GM18951 (cell line): ENCODE data around the gene NTSR1.

ENCODE experiments used
- POLR2A ChIP-seq: IDR thresholded peaks from 4 replicates; pipeline ENCODE4 v1.6.1; 2011; ENCODE audit warnings: mild to moderate bottlenecking; ENCODE audit not compliant: insufficient read length, insufficient read depth; ENCODE audit errors: extremely low read depth
- in situ Hi-C: fragments of 300-500 bp; cut with MboI; formaldehyde crosslinking; loops from one replicate; pipeline ENCODE4 v1.12.0; 2022; ENCODE audit warnings: low sequenced_read_pairs, mixed read lengths, inconsistent platforms; ENCODE audit not compliant: unreplicated experiment

NTSR1 gene

DNA sequence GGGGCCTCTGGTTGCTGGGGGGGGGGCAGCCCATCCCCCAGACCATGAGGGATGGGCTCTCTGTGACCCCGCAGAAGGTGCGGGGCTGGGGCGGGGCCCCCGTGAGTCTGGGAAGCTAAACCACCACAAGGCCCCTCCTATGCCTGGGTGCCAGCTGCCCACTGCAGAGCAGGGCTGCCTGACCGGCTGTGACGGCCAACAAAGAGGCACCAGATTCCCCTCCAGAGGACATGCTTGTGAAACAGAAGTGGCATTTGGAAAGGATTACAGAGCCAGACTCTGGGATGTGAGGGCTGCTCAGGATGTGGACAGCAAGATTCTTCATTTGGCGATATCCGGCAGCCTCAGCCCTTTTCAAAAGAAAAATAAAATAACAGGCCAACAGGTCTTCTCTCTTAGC, 16.5 kb upstream of the NTSR1 start:
- TF ChIP-seq POLR2A = no peak
- in situ Hi-C loops = no loop called here

GRCh38 chr20:62692801-62693523, 15.7 kb upstream of the NTSR1 start:
- TF ChIP-seq POLR2A = no peak
- in situ Hi-C loops = no loop called here

- no peak for TF ChIP-seq POLR2A
- in situ Hi-C loops = no loop called here
Measured at GRCh38 chr20:62693524-62693922, 15.1 kb upstream of the NTSR1 start.

GRCh38 chr20:62694106-62694505, 14.5 kb upstream of the NTSR1 start:
- in situ Hi-C loops = no loop called here
- no peak for TF ChIP-seq POLR2A

- in situ Hi-C loops = no loop called here
- no peak for TF ChIP-seq POLR2A
Measured at GRCh38 chr20:62694868-62695267, 13.8 kb upstream of the NTSR1 start.

DNA sequence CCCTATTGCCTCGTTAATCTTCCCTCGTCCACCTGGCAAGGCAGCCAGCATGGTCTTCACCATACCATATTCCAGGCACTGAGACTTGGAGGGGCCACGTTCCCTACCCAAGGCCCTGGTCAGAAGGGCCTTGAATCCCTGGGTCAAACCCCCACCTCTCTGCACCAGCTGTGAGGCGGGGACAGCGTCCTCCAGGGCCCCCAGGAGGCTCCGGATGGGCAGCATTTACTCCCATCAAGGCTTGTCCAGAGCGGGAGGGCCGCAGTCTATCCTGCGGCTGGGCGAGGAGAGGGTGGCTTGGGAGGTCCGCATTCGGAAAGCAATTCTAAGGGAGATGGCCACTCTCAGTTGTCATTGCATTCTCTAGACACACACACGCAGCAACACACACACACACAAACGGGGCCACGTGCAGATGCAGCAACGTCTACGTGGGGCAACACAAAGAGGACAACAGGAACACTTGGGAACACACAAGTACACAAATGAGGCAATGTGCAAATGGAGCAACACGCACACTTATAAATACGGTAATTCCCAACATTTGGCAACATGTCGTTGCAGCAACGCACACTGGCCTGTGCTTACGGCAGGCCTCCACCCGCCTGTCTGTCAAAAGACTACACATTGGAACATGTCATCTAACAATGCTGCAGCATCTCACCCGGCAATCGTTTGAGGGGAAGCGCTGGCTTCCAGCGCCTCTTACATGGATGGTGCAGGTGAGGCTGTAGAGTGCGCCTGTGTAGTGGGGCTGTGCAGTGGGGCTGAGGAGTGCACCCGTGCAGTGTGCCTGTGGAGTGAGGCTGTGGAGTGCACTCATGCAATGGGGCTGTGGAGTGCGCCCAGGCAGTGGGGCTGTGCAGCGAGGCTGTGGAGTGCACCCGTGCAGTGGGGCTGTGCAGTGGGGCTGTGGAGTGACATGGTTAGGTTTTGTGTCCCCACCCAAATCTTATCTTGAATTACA, 12.9 kb upstream of the NTSR1 start:
- TF ChIP-seq POLR2A = no peak
- in situ Hi-C loops = no loop called here

- in situ Hi-C loops = no loop called here
- no peak for TF ChIP-seq POLR2A
Measured at GRCh38 chr20:62696434-62696957, 12.1 kb upstream of the NTSR1 start.

DNA sequence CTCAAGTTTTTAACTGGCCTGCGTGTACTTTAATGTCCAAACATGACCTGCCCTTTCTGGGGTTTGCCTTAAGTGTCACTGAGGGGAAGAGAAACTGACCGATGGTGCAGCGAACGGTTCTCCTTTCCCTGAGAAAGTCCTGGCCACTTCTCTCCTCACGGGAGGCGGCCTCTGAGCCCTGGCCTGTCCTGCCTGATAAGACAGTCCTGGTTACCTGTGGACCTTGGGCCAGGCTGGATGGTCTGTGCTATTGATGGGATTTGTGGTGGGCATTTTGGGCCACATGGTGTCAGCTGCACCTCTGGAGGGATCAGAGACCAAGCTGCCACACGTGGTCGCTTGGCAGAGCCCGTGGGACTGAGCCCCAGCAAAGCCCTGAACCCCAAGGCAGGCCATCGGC, 11.6 kb upstream of the NTSR1 start:
- no peak for TF ChIP-seq POLR2A
- in situ Hi-C loops = no loop called here

GRCh38 chr20:62697468-62697912, 11.1 kb upstream of the NTSR1 start:
- in situ Hi-C loops = no loop called here

GRCh38 chr20:62698231-62698630, 10.4 kb upstream of the NTSR1 start:
- TF ChIP-seq POLR2A = no peak

More at GRCh38 chr20:62697468-62697912, 11.1 kb upstream of the NTSR1 start:
- TF ChIP-seq POLR2A = no peak

DNA sequence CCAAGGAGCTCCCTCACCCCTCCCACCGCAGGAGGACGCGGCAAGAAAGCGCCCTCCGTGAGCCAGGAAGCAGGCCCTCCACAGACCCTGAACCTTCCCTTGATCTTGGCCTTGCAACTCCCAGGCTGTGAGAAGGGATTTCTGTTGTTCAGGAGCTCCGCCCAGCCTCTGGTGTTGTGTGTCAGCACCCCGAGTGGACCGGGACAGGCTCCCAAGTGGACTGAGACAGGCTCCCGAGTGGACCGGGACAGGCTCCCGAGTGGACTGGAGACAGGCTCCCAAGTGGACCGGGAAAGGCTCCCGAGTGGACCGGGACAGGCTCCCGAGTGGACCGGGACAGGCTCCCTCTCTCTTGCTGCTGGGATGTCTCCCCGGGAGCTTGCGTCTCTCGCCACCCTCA, 9.3 kb upstream of the NTSR1 start:
- in situ Hi-C loops = no loop called here
- TF ChIP-seq POLR2A = no peak

More at GRCh38 chr20:62698231-62698630, 10.4 kb upstream of the NTSR1 start:
- in situ Hi-C loops = no loop called here

DNA sequence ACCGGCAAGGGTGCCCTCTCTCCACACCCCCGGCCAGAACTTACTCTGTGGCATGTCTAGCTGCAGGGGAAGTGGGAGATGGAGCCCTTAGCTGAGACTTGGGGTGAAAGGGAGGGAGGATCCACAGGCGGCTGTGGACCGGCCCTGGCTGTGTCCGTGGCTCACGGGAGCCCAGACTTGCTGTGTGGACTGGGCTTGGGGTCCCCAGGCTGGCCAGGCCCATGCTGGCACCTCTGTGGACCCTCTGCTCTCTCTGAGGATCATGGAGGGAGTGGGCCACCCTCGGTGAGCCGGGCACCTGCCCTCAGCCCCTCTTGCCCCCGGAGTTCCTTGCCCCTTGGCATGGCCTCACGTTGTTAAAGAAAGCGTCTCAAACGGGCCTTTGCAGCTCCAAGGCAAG, 8.9 kb upstream of the NTSR1 start:
- in situ Hi-C loops = no loop called here
- no peak for TF ChIP-seq POLR2A

DNA sequence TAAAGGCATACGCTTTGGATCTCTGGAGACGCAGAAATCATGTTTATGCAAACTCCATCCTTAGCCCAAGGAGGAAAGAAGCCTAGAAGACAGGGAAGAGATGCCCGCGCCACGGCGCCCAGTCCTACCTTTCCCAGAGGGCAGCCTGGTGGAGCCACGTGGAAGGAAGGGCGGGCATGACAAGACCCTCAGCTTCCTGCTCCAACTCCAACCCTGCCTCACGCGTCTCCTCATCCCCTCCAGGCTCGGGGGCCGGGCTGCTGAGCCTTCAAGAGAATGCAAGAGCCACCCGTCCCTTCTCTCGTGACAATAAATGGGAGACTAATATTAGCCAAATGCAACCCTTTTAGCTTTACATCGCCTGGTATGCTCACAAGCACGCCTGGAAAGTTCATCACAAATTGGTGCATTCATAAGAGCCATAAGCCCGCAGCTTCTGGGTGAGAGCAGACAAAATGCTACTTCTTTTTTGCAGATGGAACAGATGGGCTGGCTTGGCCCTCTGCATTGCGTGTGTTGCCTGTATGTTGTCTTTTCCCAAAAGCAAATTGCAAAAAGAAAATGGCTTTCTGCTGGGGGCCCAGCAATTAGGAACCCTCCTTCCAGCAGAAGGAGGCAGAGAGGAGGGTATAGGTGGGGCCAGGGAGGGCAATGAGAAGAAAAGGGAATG, 8.2 kb upstream of the NTSR1 start:
- in situ Hi-C loops = no loop called here
- no peak for TF ChIP-seq POLR2A
